GM15510 (cell line): Measurements from ENCODE around the gene NAV2.

Experiments used
- POLR2A ChIP-seq: IDR thresholded peaks from 3 replicates; pipeline ENCODE4 v1.6.1; 2011; ENCODE audit warnings: borderline replicate concordance; ENCODE audit not compliant: insufficient read length; ENCODE audit errors: extremely low read depth

The NAV2 gene

GRCh38 chr11:19810852-19811251 is 98.2 kb downstream of the NAV2 start:
- no peak for TF ChIP-seq POLR2A

GRCh38 chr11:19811380-19811779 is 98.7 kb downstream of the NAV2 start:
- TF ChIP-seq POLR2A, result no peak

- TF ChIP-seq POLR2A, result no peak
Measured at GRCh38 chr11:19812096-19812495, 99.5 kb downstream of the NAV2 start.

GRCh38 chr11:19812710-19813109 is 100.1 kb downstream of the NAV2 start:
- TF ChIP-seq POLR2A, result no peak

GRCh38 chr11:19813158-19813879 is 100.7 kb downstream of the NAV2 start:
- no peak for TF ChIP-seq POLR2A

GRCh38 chr11:19814421-19814820 is 101.8 kb downstream of the NAV2 start:
- no peak for TF ChIP-seq POLR2A

GRCh38 chr11:19816040-19816439 is 103.4 kb downstream of the NAV2 start:
- TF ChIP-seq POLR2A, result no peak

GRCh38 chr11:19816817-19817216 is 104.2 kb downstream of the NAV2 start:
- no peak for TF ChIP-seq POLR2A

- no peak for TF ChIP-seq POLR2A
Measured at GRCh38 chr11:19817265-19817851, 104.7 kb downstream of the NAV2 start.

- TF ChIP-seq POLR2A, result no peak
Measured at GRCh38 chr11:19817870-19818269, 105.2 kb downstream of the NAV2 start.

GRCh38 chr11:19818619-19819018 is 106.0 kb downstream of the NAV2 start:
- TF ChIP-seq POLR2A, result no peak

- TF ChIP-seq POLR2A, result no peak
Measured at GRCh38 chr11:19819148-19819547, 106.5 kb downstream of the NAV2 start.

GRCh38 chr11:19820100-19820499 is 107.5 kb downstream of the NAV2 start:
- no peak for TF ChIP-seq POLR2A

- no peak for TF ChIP-seq POLR2A
Measured at GRCh38 chr11:19821412-19821875, 108.8 kb downstream of the NAV2 start.

- TF ChIP-seq POLR2A, result no peak
Measured at GRCh38 chr11:19821993-19822392, 109.4 kb downstream of the NAV2 start.

- no peak for TF ChIP-seq POLR2A
Measured at GRCh38 chr11:19822531-19822930, 109.9 kb downstream of the NAV2 start.
